Stomach smooth muscle (tissue), 2 donors: Measurements from ENCODE around the gene TRIM8.
A peak's percentile ranks its signal among the peaks of the same experiment; 100 is the strongest.

Experiments used
- H3K27ac ChIP-seq: one replicate; pipeline ENCODE4 v1.7.0; 2013; ENCODE audit warnings: mild to moderate bottlenecking, low read length, inconsistent platforms
- H3K27me3 ChIP-seq, 2 donors: one replicate each; pipeline ENCODE4 v1.7.0; 2013; ENCODE audit warnings: low read length in 2 of 2; ENCODE audit not compliant: insufficient read depth in 2 of 2, control insufficient read depth in 1 of 2
- H3K36me3 ChIP-seq, 2 donors: one replicate each; pipeline ENCODE4 v1.7.0; 2013; ENCODE audit warnings: low read length in 2 of 2; ENCODE audit not compliant: control insufficient read depth in 2 of 2, insufficient read depth in 2 of 2
- H3K4me1 ChIP-seq: one replicate; pipeline ENCODE4 v1.7.0; 2013; ENCODE audit warnings: low read length; ENCODE audit not compliant: control insufficient read depth, insufficient read depth
- H3K4me3 ChIP-seq, 2 donors: one replicate each; pipeline ENCODE4 v1.7.0; 2013; ENCODE audit warnings: low read length in 2 of 2
- H3K9ac ChIP-seq, 2 donors: one replicate each; pipeline ENCODE4 v1.7.0; 2013; ENCODE audit warnings: low read length in 2 of 2, mild to moderate bottlenecking in 1 of 2
- H3K9me3 ChIP-seq, 2 donors: one replicate each; pipeline ENCODE4 v1.7.0; 2013; ENCODE audit warnings: low read length in 2 of 2; ENCODE audit not compliant: control insufficient read depth in 2 of 2
- donor health status: healthy.
- donor health status: Pancreatic carcinoma.

The TRIM8 gene

GRCh38 chr10:102602272-102603045 lies 41.8 kb upstream of the TRIM8 start:
- H3K9me3 ChIP-seq, result no peaks in the 10 kb centered on the region
- no peak overlapping the region for H3K9ac ChIP-seq
- H3K27ac ChIP-seq, result peak overlapping the region; percentile 42
- H3K4me3 ChIP-seq, result no peak overlapping the region
- H3K36me3 ChIP-seq, result peaks cover 14 to 40% of the 10 kb centered on the region in 2 donors
- peaks cover 18% of the 10 kb centered on the region for H3K4me1 ChIP-seq
- no peaks in the 10 kb centered on the region for H3K27me3 ChIP-seq

- Histone ChIP-seq H3K27ac (peak overlapping the region; percentile 18), H3K4me3 (no peak overlapping the region), H3K4me1 (peaks cover 19% of the 10 kb centered on the region), H3K27me3 (no peaks in the 10 kb centered on the region), H3K9me3 (no peaks in the 10 kb centered on the region), H3K36me3 (peaks cover 6 to 31% of the 10 kb centered on the region in 2 donors), H3K9ac (no peak overlapping the region)
Observed at GRCh38 chr10:102603946-102604345, 40.3 kb upstream of the TRIM8 start.

GRCh38 chr10:102604439-102604841 lies 39.8 kb upstream of the TRIM8 start:
- Histone ChIP-seq H3K9me3 (no peaks in the 10 kb centered on the region), H3K36me3 (peaks cover 6 to 26% of the 10 kb centered on the region in 2 donors), H3K4me3 (no peak overlapping the region), H3K4me1 (peaks cover 19% of the 10 kb centered on the region), H3K27ac (no peak overlapping the region), H3K27me3 (no peaks in the 10 kb centered on the region), H3K9ac (no peak overlapping the region)

- Histone ChIP-seq H3K4me3 (no peak overlapping the region), H3K9me3 (no peaks in the 10 kb centered on the region), H3K9ac (no peak overlapping the region), H3K36me3 (peaks cover 6 to 19% of the 10 kb centered on the region in 2 donors), H3K27ac (no peak overlapping the region), H3K4me1 (peaks cover 21% of the 10 kb centered on the region), H3K27me3 (no peaks in the 10 kb centered on the region)
Observed at GRCh38 chr10:102605712-102606111, 38.6 kb upstream of the TRIM8 start.

- H3K4me1 ChIP-seq, result peaks cover 37% of the 10 kb centered on the region
- H3K27ac ChIP-seq, result no peak overlapping the region
- no peaks in the 10 kb centered on the region for H3K9me3 ChIP-seq
- H3K27me3 ChIP-seq, result no peaks in the 10 kb centered on the region
- no peak overlapping the region for H3K4me3 ChIP-seq
- H3K36me3 ChIP-seq, result peaks cover 3 to 6% of the 10 kb centered on the region in 2 donors
- no peak overlapping the region for H3K9ac ChIP-seq
Observed at GRCh38 chr10:102608487-102608886, 35.8 kb upstream of the TRIM8 start.

- Histone ChIP-seq H3K4me1 (peaks cover 43% of the 10 kb centered on the region), H3K27ac (no peak overlapping the region), H3K27me3 (no peaks in the 10 kb centered on the region), H3K9me3 (no peaks in the 10 kb centered on the region), H3K9ac (no peak overlapping the region), H3K4me3 (no peak overlapping the region), H3K36me3 (no peaks in the 10 kb centered on the region)
Observed at GRCh38 chr10:102610441-102610887, 33.8 kb upstream of the TRIM8 start.

- Histone ChIP-seq H3K4me3 (no peak overlapping the region), H3K27me3 (no peaks in the 10 kb centered on the region), H3K36me3 (peaks cover 0 to 3% of the 10 kb centered on the region in 2 donors), H3K4me1 (peaks cover 53% of the 10 kb centered on the region), H3K9me3 (no peaks in the 10 kb centered on the region), H3K27ac (peak overlapping the region; percentile 66), H3K9ac (no peak overlapping the region)
Observed at GRCh38 chr10:102611514-102612087, 32.7 kb upstream of the TRIM8 start.

- Histone ChIP-seq H3K4me3 (no peak overlapping the region), H3K27ac (peak overlapping the region; percentile 31), H3K4me1 (peaks cover 61% of the 10 kb centered on the region), H3K27me3 (no peaks in the 10 kb centered on the region), H3K36me3 (peaks cover 5 to 6% of the 10 kb centered on the region in 2 donors), H3K9me3 (no peaks in the 10 kb centered on the region), H3K9ac (no peak overlapping the region)
Observed at GRCh38 chr10:102612964-102613275, 31.4 kb upstream of the TRIM8 start.

- Histone ChIP-seq H3K4me3 (no peak overlapping the region), H3K4me1 (peaks cover 62% of the 10 kb centered on the region)
Observed at GRCh38 chr10:102613286-102613685, 31.0 kb upstream of the TRIM8 start.

GRCh38 chr10:102613785-102614184 lies 30.5 kb upstream of the TRIM8 start:
- Histone ChIP-seq H3K4me1 (peaks cover 64% of the 10 kb centered on the region), H3K9me3 (no peaks in the 10 kb centered on the region), H3K36me3 (peaks cover 5 to 9% of the 10 kb centered on the region in 2 donors), H3K27ac (peak overlapping the region; percentile 31), H3K9ac (no peak overlapping the region), H3K4me3 (no peak overlapping the region), H3K27me3 (no peaks in the 10 kb centered on the region)

More at GRCh38 chr10:102613286-102613685, 31.0 kb upstream of the TRIM8 start:
- Histone ChIP-seq H3K27ac (peak overlapping the region; percentile 31), H3K9ac (no peak overlapping the region), H3K36me3 (peaks cover 5 to 9% of the 10 kb centered on the region in 2 donors), H3K9me3 (no peaks in the 10 kb centered on the region), H3K27me3 (no peaks in the 10 kb centered on the region)

GRCh38 chr10:102614888-102615287 lies 29.4 kb upstream of the TRIM8 start:
- Histone ChIP-seq H3K9ac (no peak overlapping the region), H3K4me3 (no peak overlapping the region), H3K27ac (no peak overlapping the region), H3K36me3 (peaks cover 5 to 9% of the 10 kb centered on the region in 2 donors), H3K4me1 (peaks cover 75% of the 10 kb centered on the region), H3K27me3 (no peaks in the 10 kb centered on the region), H3K9me3 (no peaks in the 10 kb centered on the region)
